Erythroblast (primary cell): ENCODE data around the gene XKR7.

Source experiments
- GATA1 ChIP-seq: IDR thresholded peaks from 2 replicates; pipeline ENCODE4 v1.6.1; 2011; ENCODE audit warnings: low read depth, mild to moderate bottlenecking, control low read depth, low read length, moderate library complexity
- POLR2A ChIP-seq: IDR thresholded peaks from 2 replicates; pipeline ENCODE4 v1.6.1; 2011; ENCODE audit warnings: mild to moderate bottlenecking, low read length

DNA sequence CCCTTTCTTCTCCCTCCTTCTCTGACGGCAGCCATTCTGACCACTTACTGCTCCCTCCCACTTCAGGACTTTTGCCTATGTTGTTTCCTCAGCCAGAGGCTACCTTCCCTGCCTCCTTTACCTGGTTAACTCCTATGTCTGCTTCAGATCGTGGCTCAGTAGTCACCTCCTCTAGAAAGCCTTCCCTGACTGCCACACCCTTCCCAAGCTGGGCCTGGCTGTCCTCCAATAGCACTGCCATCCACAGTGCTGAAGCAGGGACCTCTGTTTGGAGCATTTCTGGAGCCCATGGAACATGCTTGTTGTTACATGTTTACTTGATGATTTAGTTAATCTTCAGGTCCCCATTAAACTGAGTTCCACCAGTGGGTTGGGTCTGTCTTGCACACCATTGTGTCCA lies 13.8 kb downstream of the XKR7 start:
- TF ChIP-seq POLR2A (no peak), GATA1 (no peak)
